HEK293T (cell line): Measurements from ENCODE around the gene CCL3.

ENCODE experiments used
- ARNT ChIP-seq: fragments of 450-650 bp; IDR thresholded peaks from 2 replicates; pipeline ENCODE4 v1.6.1; 2017; ENCODE audit warnings: mild to moderate bottlenecking
- BHLHE40 ChIP-seq: fragments of 450-650 bp; IDR thresholded peaks from 2 replicates; pipeline ENCODE4 v1.6.1; 2016; ENCODE audit warnings: mild to moderate bottlenecking, moderate library complexity, borderline replicate concordance
- CTBP1 ChIP-seq: fragments of 450-650 bp; IDR thresholded peaks from 2 replicates; pipeline ENCODE4 v1.6.1; 2016; ENCODE audit warnings: borderline replicate concordance
- ELF4 ChIP-seq: fragments of 450-650 bp; IDR thresholded peaks from 2 replicates; pipeline ENCODE4 v1.6.1; 2017; ENCODE audit warnings: antibody characterized with exemption
- FOXA1 ChIP-seq: fragments of 450-650 bp; IDR thresholded peaks from 2 replicates; pipeline ENCODE4 v1.6.1; 2016; ENCODE audit warnings: mild to moderate bottlenecking
- FOXK2 ChIP-seq: fragments of 450-650 bp; IDR thresholded peaks from 2 replicates; pipeline ENCODE4 v1.6.1; 2016; ENCODE audit warnings: mild to moderate bottlenecking
- FOXM1 ChIP-seq: fragments of 450-650 bp; IDR thresholded peaks from 2 replicates; pipeline ENCODE4 v1.6.1; 2017; ENCODE audit warnings: mild to moderate bottlenecking, borderline replicate concordance
- HDGF ChIP-seq: fragments of 450-650 bp; IDR thresholded peaks from 2 replicates; pipeline ENCODE4 v1.6.1; 2017; ENCODE audit warnings: antibody characterized with exemption, borderline replicate concordance
- LEF1 ChIP-seq: fragments of 450-650 bp; IDR thresholded peaks from 2 replicates; pipeline ENCODE4 v1.6.1; 2017; ENCODE audit warnings: mild to moderate bottlenecking, borderline replicate concordance
- PKNOX1 ChIP-seq: fragments of 450-650 bp; IDR thresholded peaks from 2 replicates; pipeline ENCODE4 v1.6.1; 2016
- SP1 ChIP-seq: fragments of 450-650 bp; IDR thresholded peaks from 2 replicates; pipeline ENCODE4 v1.6.1; 2017
- SUZ12 ChIP-seq: fragments of 450-650 bp; IDR thresholded peaks from 2 replicates; pipeline ENCODE4 v1.6.1; 2016; ENCODE audit warnings: mild to moderate bottlenecking
- TARDBP ChIP-seq: fragments of 450-650 bp; IDR thresholded peaks from 2 replicates; pipeline ENCODE4 v1.6.1; 2016
- ZNF384 ChIP-seq: fragments of 450-650 bp; IDR thresholded peaks from 2 replicates; pipeline ENCODE4 v1.6.1; 2016

- no peak for TF ChIP-seq ARNT
- no peak for TF ChIP-seq ELF4
- TF ChIP-seq FOXK2: no peak
- no peak for TF ChIP-seq HDGF
- no peak for TF ChIP-seq FOXM1
- no peak for TF ChIP-seq SP1
- no peak for TF ChIP-seq PKNOX1
- no peak for TF ChIP-seq SUZ12
- no peak for TF ChIP-seq LEF1
- no peak for TF ChIP-seq CTBP1
- TF ChIP-seq FOXA1: no peak
- TF ChIP-seq ZNF384: no peak
- TF ChIP-seq BHLHE40: no peak
- no peak for TF ChIP-seq TARDBP
Observed at GRCh38 chr17:36089888-36090836, at the start of gene CCL3.
